PC-9 (cell line): ENCODE results near the gene CST8. TPM values are rescaled to one million over a fixed set of nuclear protein-coding genes. Genes with fewer than 3 reads are reported as not detected.

Source experiments
- BruUV-seq: library from RNA; stranded (reverse); fragments of 400-500 nt; replicated peaks from 2 replicates; lab custom pipeline; 2021; lab: Mats Ljungman, UMichigan
- CTCF ChIA-PET: fragments of 300-600 bp; sonication (Branson Sonifier 250); formaldehyde crosslinking; loops from one replicate; lab custom pipeline; 2022; ENCODE audit warnings: antibody characterized with exemption; lab: Charles Lee
- POLR2A ChIA-PET: fragments of 300-600 bp; sonication (Branson Sonifier 250); formaldehyde crosslinking; loops from one replicate; lab custom pipeline; 2022; ENCODE audit warnings: antibody characterized with exemption; ENCODE audit not compliant: unreplicated experiment; lab: Charles Lee
- DNase-seq, 2 experiments: peaks; one replicate each; pipeline versions ENCODE4 v3.0.0 to v3.0.0-alpha.2; 2015 to 2022; ENCODE audit warnings: mixed read lengths in 1 of 2
- H2AFZ ChIP-seq: fragments of 200-600 bp; sonication (generic); 2 replicates; pipeline ENCODE4 v1.8.1; 2017; ENCODE audit warnings: antibody characterized with exemption
- H3F3A ChIP-seq: fragments of 200-600 bp; sonication (generic); 2 replicates; pipeline ENCODE4 v1.8.1; 2017; ENCODE audit warnings: antibody characterized with exemption, mild to moderate bottlenecking, low read depth; ENCODE audit not compliant: insufficient read depth
- H3K27ac ChIP-seq: fragments of 200-600 bp; sonication (generic); 2 replicates; pipeline ENCODE4 v1.6.1; 2016; ENCODE audit warnings: mixed run types
- H3K27me3 ChIP-seq: fragments of 200-600 bp; sonication (generic); 2 replicates; pipeline ENCODE4 v1.6.1; 2016; ENCODE audit warnings: low read depth, mixed run types; ENCODE audit not compliant: insufficient read depth
- H3K36me3 ChIP-seq: fragments of 200-600 bp; sonication (generic); 2 replicates; pipeline ENCODE4 v1.6.1; 2016; ENCODE audit warnings: low read depth, mixed run types
- H3K4me1 ChIP-seq: fragments of 200-600 bp; sonication (generic); replicated peaks from 2 replicates; pipeline ENCODE4 v1.6.1; 2016; ENCODE audit warnings: mixed run types; ENCODE audit not compliant: insufficient read depth
- H3K4me2 ChIP-seq: fragments of 200-600 bp; sonication (generic); 2 replicates; pipeline ENCODE4 v1.6.1; 2017; ENCODE audit warnings: mixed run types
- H3K4me3 ChIP-seq: fragments of 200-600 bp; sonication (generic); 2 replicates; pipeline ENCODE4 v1.6.1; 2016; ENCODE audit warnings: mixed run types
- H3K79me2 ChIP-seq: fragments of 200-600 bp; sonication (generic); 2 replicates; pipeline ENCODE4 v1.6.1; 2017; ENCODE audit warnings: low read depth, mixed run types
- H3K9me2 ChIP-seq: fragments of 200-600 bp; sonication (generic); 2 replicates; pipeline ENCODE4 v1.8.1; 2017; ENCODE audit warnings: mild to moderate bottlenecking; ENCODE audit not compliant: insufficient read depth
- H3K9me3 ChIP-seq: fragments of 200-600 bp; sonication (generic); 2 replicates; pipeline ENCODE4 v1.8.1; 2016; ENCODE audit warnings: low read depth; ENCODE audit not compliant: insufficient read depth
- H4K20me1 ChIP-seq: fragments of 200-600 bp; sonication (generic); 2 replicates; pipeline ENCODE4 v1.8.1; 2017; ENCODE audit not compliant: insufficient read depth
- EZH2 ChIP-seq: fragments of 200-600 bp; sonication (generic); IDR thresholded peaks from 2 replicates; pipeline ENCODE4 v1.8.0; 2017; ENCODE audit warnings: antibody characterized with exemption, low read depth
- intact Hi-C: fragments of 100-400 bp; cut with micrococcal nuclease; formaldehyde crosslinking; loops from one replicate; pipeline ENCODE4 v1.10.0; 2022; ENCODE audit not compliant: unreplicated experiment
- total RNA-seq: library from RNA; stranded (reverse); gene quantifications from 2 replicates; pipeline ENCODE4 v1.2.3, GENCODE V29; 2021
- TF ChIP-seq, protein P1 (sequence below): fragments of 200-600 bp; sonication (generic); conservative IDR thresholded peaks from 2 replicates; pipeline ENCODE4 v1.6.1; 2017; ENCODE audit warnings: mixed run types, antibody characterized with exemption, mild to moderate bottlenecking, moderate library complexity

CST8 gene
- total RNA-seq, 1 experiment from 2014 or later: not detected

DNA sequence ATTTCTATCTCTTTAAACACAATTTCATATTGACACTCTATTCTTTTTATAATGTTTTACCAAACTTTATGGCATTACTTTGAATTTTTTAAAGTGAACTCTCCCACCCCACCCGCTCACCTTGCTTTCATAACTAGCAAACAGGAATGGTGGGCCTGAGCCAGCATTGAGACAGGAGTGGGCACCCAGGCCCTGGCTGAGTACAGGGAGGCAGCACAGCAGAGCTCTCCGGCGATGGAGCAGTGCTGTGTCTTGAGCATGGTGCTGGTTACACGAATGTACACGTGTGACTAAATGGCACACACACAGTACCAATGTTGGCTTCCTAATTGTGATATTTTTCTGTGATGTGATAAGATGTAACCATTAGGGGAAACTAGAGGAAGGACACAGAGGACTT is 42.8 kb upstream of the CST8 start:
- CTCF ChIA-PET: no interaction called here

GRCh38 chr20:23449421-23449820 is 41.5 kb upstream of the CST8 start:
- no peaks in the 10 kb centered on the region for H3K79me2 ChIP-seq
- DNase-seq: no peak
- BruUV-seq: no TSS peak
- intact Hi-C loops: no loop called here
- ChIA-PET POLR2A (no interaction called here), CTCF (no interaction called here)
- peaks cover 5% of the 10 kb centered on the region; the same call in 1 of the 2 replicates for H3K4me1 ChIP-seq
- no peaks in the 10 kb centered on the region for H3K9me2 ChIP-seq
- no peaks in the 10 kb centered on the region for H4K20me1 ChIP-seq
- no peak overlapping the region for H2AFZ ChIP-seq
- no peaks in the 10 kb centered on the region for H3K36me3 ChIP-seq
- no peaks in the 10 kb centered on the region for H3F3A ChIP-seq
- H3K4me3 ChIP-seq: no peak overlapping the region
- H3K27ac ChIP-seq: no peak overlapping the region
- H3K9me3 ChIP-seq: no peaks in the 10 kb centered on the region
- H3K4me2 ChIP-seq: no peak overlapping the region
- TF ChIP-seq, protein P1, sequence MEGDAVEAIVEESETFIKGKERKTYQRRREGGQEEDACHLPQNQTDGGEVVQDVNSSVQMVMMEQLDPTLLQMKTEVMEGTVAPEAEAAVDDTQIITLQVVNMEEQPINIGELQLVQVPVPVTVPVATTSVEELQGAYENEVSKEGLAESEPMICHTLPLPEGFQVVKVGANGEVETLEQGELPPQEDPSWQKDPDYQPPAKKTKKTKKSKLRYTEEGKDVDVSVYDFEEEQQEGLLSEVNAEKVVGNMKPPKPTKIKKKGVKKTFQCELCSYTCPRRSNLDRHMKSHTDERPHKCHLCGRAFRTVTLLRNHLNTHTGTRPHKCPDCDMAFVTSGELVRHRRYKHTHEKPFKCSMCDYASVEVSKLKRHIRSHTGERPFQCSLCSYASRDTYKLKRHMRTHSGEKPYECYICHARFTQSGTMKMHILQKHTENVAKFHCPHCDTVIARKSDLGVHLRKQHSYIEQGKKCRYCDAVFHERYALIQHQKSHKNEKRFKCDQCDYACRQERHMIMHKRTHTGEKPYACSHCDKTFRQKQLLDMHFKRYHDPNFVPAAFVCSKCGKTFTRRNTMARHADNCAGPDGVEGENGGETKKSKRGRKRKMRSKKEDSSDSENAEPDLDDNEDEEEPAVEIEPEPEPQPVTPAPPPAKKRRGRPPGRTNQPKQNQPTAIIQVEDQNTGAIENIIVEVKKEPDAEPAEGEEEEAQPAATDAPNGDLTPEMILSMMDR: no peak
- no peak for TF ChIP-seq EZH2
- no peaks in the 10 kb centered on the region for H3K27me3 ChIP-seq

More for the DNA sequence above, 42.8 kb upstream of the CST8 start:
- Histone ChIP-seq H3K27me3 (no peaks in the 10 kb centered on the region), H3K4me3 (no peak overlapping the region), H3K9me2 (no peaks in the 10 kb centered on the region), H3K36me3 (no peaks in the 10 kb centered on the region), H2AFZ (no peak overlapping the region), H3K79me2 (no peaks in the 10 kb centered on the region), H3F3A (no peaks in the 10 kb centered on the region), H3K27ac (no peak overlapping the region), H3K4me1 (peaks cover 5% of the 10 kb centered on the region; the same call in 1 of the 2 replicates), H3K9me3 (no peaks in the 10 kb centered on the region), H4K20me1 (no peaks in the 10 kb centered on the region), H3K4me2 (no peak overlapping the region)
- DNase-seq: no peak
- POLR2A ChIA-PET: no interaction called here
- no TSS peak for BruUV-seq
- no peak for TF ChIP-seq EZH2
- TF ChIP-seq, protein P1: no peak
- intact Hi-C loops: no loop called here

- CTCF ChIA-PET: no interaction called here
- no peak overlapping the region for H3K27ac ChIP-seq
- H3K79me2 ChIP-seq: no peaks in the 10 kb centered on the region
- BruUV-seq: no TSS peak
- no peak overlapping the region for H3K4me3 ChIP-seq
- POLR2A ChIA-PET: no interaction called here
- no peak for TF ChIP-seq EZH2
- TF ChIP-seq, protein P1: no peak
- peaks cover under 1% of the 10 kb centered on the region; the same call in 1 of the 2 replicates for H3K27me3 ChIP-seq
- DNase-seq: no peak
- H3K9me2 ChIP-seq: no peaks in the 10 kb centered on the region
- no peaks in the 10 kb centered on the region for H3K36me3 ChIP-seq
- peaks cover 2% of the 10 kb centered on the region; the same call in 1 of the 2 replicates for H3K4me1 ChIP-seq
- no peak overlapping the region for H3K4me2 ChIP-seq
- no peak overlapping the region for H2AFZ ChIP-seq
- H3K9me3 ChIP-seq: no peaks in the 10 kb centered on the region
- intact Hi-C loops: no loop called here
- no peaks in the 10 kb centered on the region for H4K20me1 ChIP-seq
- no peaks in the 10 kb centered on the region for H3F3A ChIP-seq
These were observed 40.0 kb upstream of the CST8 start for GRCh38 chr20:23450877-23451276.
